Measurements from ENCODE around the gene MTHFR. TPM values are rescaled to one million over a fixed set of nuclear protein-coding genes. Genes with fewer than 3 reads are reported as not detected.

The MTHFR gene
- total RNA-seq, 1 donor from 2014 or later: 48.4 TPM

- Histone ChIP-seq H3K9me3 (no peaks in the 10 kb centered on the region), H3K27ac (no peak overlapping the region), H3K36me3 (peaks cover 12 to 18% of the 10 kb centered on the region in 2 donors), H3K27me3 (no peaks in the 10 kb centered on the region), H3K4me3 (no peak overlapping the region), H3K4me1 (no peaks in the 10 kb centered on the region)
- DNase-seq (ENCODE audit: low spot score in 2 of 2): no peak
- intact Hi-C loops (cut with DNase I): no loop called here
- TF ChIP-seq CTCF (IDR thresholded peaks at IDR 0.05): no peak
These were observed 42.6 kb upstream of the MTHFR start for GRCh38 chr1:11848373-11848700.

- Histone ChIP-seq H3K27me3 (no peaks in the 10 kb centered on the region), H3K4me1 (no peaks in the 10 kb centered on the region), H3K36me3 (peaks cover 12 to 20% of the 10 kb centered on the region in 2 donors), H3K9me3 (no peaks in the 10 kb centered on the region), H3K27ac (no peak within 1 kb of the TSS), H3K4me3 (no peak within 1 kb of the TSS)
- intact Hi-C loops (cut with DNase I): no loop called here
- no peak for DNase-seq (ENCODE audit: low spot score in 2 of 2)
- TF ChIP-seq CTCF (IDR thresholded peaks at IDR 0.05): no peak
These were observed 42.1 kb upstream of the MTHFR start, which contains the start of gene NPPA for GRCh38 chr1:11847667-11848372. Gene NPPA, minus strand, starts transcription at chr1:11847783. Its CDS starts 99 bp downstream, at chr1:11847684.

- no peaks in the 10 kb centered on the region for H3K9me3 ChIP-seq
- DNase-seq (ENCODE audit: low spot score in 2 of 2): no peak
- no peak overlapping the region for H3K4me3 ChIP-seq
- peaks cover 31 to 40% of the 10 kb centered on the region in 2 donors for H3K36me3 ChIP-seq
- no peaks in the 10 kb centered on the region for H3K4me1 ChIP-seq
- H3K27ac ChIP-seq: no peak overlapping the region
- intact Hi-C loops (cut with DNase I): no loop called here
- TF ChIP-seq CTCF (IDR thresholded peaks at IDR 0.05): no peak
- no peaks in the 10 kb centered on the region for H3K27me3 ChIP-seq
These were observed 40.0 kb upstream of the MTHFR start for GRCh38 chr1:11845641-11846335.

- Histone ChIP-seq H3K27ac (no peak overlapping the region), H3K36me3 (peaks cover 63 to 69% of the 10 kb centered on the region in 2 donors), H3K27me3 (no peaks in the 10 kb centered on the region), H3K4me1 (peaks cover 0 to 5% of the 10 kb centered on the region in 2 donors), H3K4me3 (no peak overlapping the region), H3K9me3 (no peaks in the 10 kb centered on the region)
- DNase-seq (ENCODE audit: low spot score in 2 of 2): no peak
- intact Hi-C loops (cut with DNase I): no loop called here
- no peak for TF ChIP-seq CTCF (IDR thresholded peaks at IDR 0.05)
These were observed 36.6 kb upstream of the MTHFR start for GRCh38 chr1:11842154-11843041.

GRCh38 chr1:11841245-11842153 is 35.7 kb upstream of the MTHFR start:
- Histone ChIP-seq H3K4me1 (peaks cover 0 to 5% of the 10 kb centered on the region in 2 donors), H3K27me3 (no peaks in the 10 kb centered on the region), H3K27ac (no peak overlapping the region), H3K36me3 (peaks cover 71 to 78% of the 10 kb centered on the region in 2 donors), H3K4me3 (no peak overlapping the region), H3K9me3 (no peaks in the 10 kb centered on the region)
- TF ChIP-seq CTCF (IDR thresholded peaks at IDR 0.05): no peak
- DNase-seq (ENCODE audit: low spot score in 2 of 2): no peak
- intact Hi-C loops (cut with DNase I): no loop called here

Measured in ascending aorta (tissue), 2 donors.